DOHH2 (cell line): ENCODE results near the gene SPATA6.

Experiments
- H3F3A ChIP-seq: fragments of 200-600 bp; sonication (generic), shearing (Covaris generic); 2 replicates; pipeline ENCODE4 v1.6.0; 2016; ENCODE audit warnings: antibody characterized with exemption, mild to moderate bottlenecking; ENCODE audit not compliant: control insufficient read depth, insufficient read depth
- H3K27ac ChIP-seq: fragments of 200-600 bp; sonication (generic); 2 replicates; pipeline ENCODE4 v1.5.1; 2014; ENCODE audit warnings: low read depth, mild to moderate bottlenecking, low read length, moderate library complexity
- H3K27me3 ChIP-seq: fragments of 200-600 bp; sonication (generic); 2 replicates; pipeline ENCODE4 v1.6.1; 2014; ENCODE audit warnings: mild to moderate bottlenecking, low read length, mixed read lengths; ENCODE audit not compliant: control insufficient read depth
- H3K36me3 ChIP-seq: fragments of 200-600 bp; sonication (generic); 2 replicates; pipeline ENCODE4 v1.6.1; 2014; ENCODE audit warnings: mild to moderate bottlenecking, low read length, moderate library complexity, mixed read lengths; ENCODE audit not compliant: control insufficient read depth
- H3K4me1 ChIP-seq: fragments of 200-600 bp; sonication (generic); 2 replicates; pipeline ENCODE4 v1.6.1; 2014; ENCODE audit warnings: mild to moderate bottlenecking, low read length, mixed read lengths; ENCODE audit not compliant: control insufficient read depth
- H3K4me2 ChIP-seq: fragments of 200-600 bp; sonication (generic); 2 replicates; pipeline ENCODE4 v1.6.0; 2014; ENCODE audit warnings: mild to moderate bottlenecking, low read length, moderate library complexity
- H3K4me3 ChIP-seq: fragments of 200-600 bp; sonication (generic); 2 replicates; pipeline ENCODE4 v1.5.1; 2014; ENCODE audit warnings: mild to moderate bottlenecking, low read length, mixed read lengths
- H3K79me2 ChIP-seq: fragments of 200-600 bp; sonication (generic); 2 replicates; pipeline ENCODE4 v1.6.1; 2014; ENCODE audit warnings: mild to moderate bottlenecking, low read length, mixed read lengths; ENCODE audit not compliant: control insufficient read depth
- H3K9me2 ChIP-seq: fragments of 200-600 bp; sonication (generic); replicated peaks from 2 replicates; pipeline ENCODE4 v1.6.1; 2014; ENCODE audit warnings: mild to moderate bottlenecking, low read length, mixed read lengths; ENCODE audit not compliant: control insufficient read depth
- H3K9me3 ChIP-seq: fragments of 200-600 bp; sonication (generic); 2 replicates; pipeline ENCODE4 v1.6.1; 2014; ENCODE audit warnings: antibody characterized with exemption, low read length, mixed read lengths; ENCODE audit not compliant: control insufficient read depth, insufficient read depth
- H4K20me1 ChIP-seq: fragments of 200-600 bp; sonication (generic); 2 replicates; pipeline ENCODE4 v1.6.0; 2014; ENCODE audit warnings: low read depth, mild to moderate bottlenecking, antibody characterized with exemption, low read length, moderate library complexity; ENCODE audit not compliant: control insufficient read depth, insufficient read depth
- EZH2phosphoT487 ChIP-seq: fragments of 200-600 bp; sonication (generic); IDR thresholded peaks from 2 replicates; pipeline ENCODE4 v1.6.1; 2017; ENCODE audit warnings: borderline replicate concordance, mild to moderate bottlenecking, antibody characterized with exemption, low read length, moderate library complexity, mixed read lengths
- TF ChIP-seq, protein P1 (sequence below): fragments of 200-600 bp; sonication (generic); IDR thresholded peaks from one replicate; pipeline ENCODE4 v1.5.1; 2014; ENCODE audit warnings: antibody characterized with exemption, mild to moderate bottlenecking, low read depth, low read length; ENCODE audit not compliant: poor library complexity, severe bottlenecking

Gene SPATA6

DNA sequence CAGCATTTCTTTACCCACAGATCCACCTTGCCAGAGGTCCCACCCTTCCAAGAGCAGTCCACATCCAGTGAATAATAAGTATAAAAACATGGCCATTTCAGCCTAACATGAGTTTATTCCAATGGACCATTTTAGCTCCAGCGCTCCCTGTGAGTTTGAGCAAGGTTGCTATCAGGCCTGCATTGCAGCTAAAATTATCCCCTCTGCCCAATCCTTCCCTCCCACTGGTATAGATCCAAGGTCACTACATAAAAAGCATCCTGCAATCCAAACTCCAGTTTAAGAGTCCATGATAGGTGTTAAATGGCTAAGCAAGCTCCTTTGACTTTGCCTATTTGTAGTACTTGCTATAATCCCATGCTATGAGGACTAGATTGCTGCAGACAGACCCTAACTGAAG, 213.9 kb downstream of the SPATA6 start:
- H3K27me3 ChIP-seq: 0 out of 2 replicates have a peak, but pooled peaks cover 6% of the 10 kb centered on the region
- H3K4me1 ChIP-seq: no peaks in the 10 kb centered on the region
- TF ChIP-seq, protein P1, sequence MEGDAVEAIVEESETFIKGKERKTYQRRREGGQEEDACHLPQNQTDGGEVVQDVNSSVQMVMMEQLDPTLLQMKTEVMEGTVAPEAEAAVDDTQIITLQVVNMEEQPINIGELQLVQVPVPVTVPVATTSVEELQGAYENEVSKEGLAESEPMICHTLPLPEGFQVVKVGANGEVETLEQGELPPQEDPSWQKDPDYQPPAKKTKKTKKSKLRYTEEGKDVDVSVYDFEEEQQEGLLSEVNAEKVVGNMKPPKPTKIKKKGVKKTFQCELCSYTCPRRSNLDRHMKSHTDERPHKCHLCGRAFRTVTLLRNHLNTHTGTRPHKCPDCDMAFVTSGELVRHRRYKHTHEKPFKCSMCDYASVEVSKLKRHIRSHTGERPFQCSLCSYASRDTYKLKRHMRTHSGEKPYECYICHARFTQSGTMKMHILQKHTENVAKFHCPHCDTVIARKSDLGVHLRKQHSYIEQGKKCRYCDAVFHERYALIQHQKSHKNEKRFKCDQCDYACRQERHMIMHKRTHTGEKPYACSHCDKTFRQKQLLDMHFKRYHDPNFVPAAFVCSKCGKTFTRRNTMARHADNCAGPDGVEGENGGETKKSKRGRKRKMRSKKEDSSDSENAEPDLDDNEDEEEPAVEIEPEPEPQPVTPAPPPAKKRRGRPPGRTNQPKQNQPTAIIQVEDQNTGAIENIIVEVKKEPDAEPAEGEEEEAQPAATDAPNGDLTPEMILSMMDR: no peak
- TF ChIP-seq EZH2phosphoT487: no peak
- H3K9me2 ChIP-seq: no peaks in the 10 kb centered on the region
- no peak overlapping the region for H3K4me2 ChIP-seq
- no peaks in the 10 kb centered on the region for H3K9me3 ChIP-seq
- no peaks in the 10 kb centered on the region for H3F3A ChIP-seq
- no peaks in the 10 kb centered on the region for H3K36me3 ChIP-seq
- no peak overlapping the region for H3K4me3 ChIP-seq
- no peaks in the 10 kb centered on the region for H3K79me2 ChIP-seq
- H3K27ac ChIP-seq: no peak overlapping the region
- no peaks in the 10 kb centered on the region for H4K20me1 ChIP-seq

DNA sequence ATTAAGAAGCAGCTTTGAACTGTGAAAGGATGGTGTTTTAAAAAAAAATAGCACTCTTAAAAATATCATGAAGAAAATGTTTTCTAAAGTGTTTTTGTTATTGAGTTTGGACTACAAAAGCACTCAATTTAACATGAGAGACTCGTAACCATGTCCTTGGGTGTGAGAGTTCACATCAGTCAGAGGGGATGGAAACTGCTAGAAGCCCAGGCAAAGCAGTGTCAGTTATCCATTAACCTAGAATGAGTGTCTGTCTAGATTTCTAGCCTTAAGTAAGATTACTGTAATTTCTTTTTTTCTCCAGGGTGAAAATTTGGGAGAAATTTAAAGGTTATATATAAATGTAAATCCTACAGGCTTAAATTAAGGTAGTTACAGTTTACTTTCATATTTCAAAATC, 217.8 kb downstream of the SPATA6 start:
- TF ChIP-seq, protein P1: no peak
- TF ChIP-seq EZH2phosphoT487: no peak
- Histone ChIP-seq H3K4me2 (no peak overlapping the region), H3K36me3 (no peaks in the 10 kb centered on the region), H3K9me2 (no peaks in the 10 kb centered on the region), H3K4me3 (no peak overlapping the region), H3K4me1 (no peaks in the 10 kb centered on the region), H3F3A (no peaks in the 10 kb centered on the region), H3K27ac (no peak overlapping the region), H4K20me1 (no peaks in the 10 kb centered on the region), H3K27me3 (0 out of 2 replicates have a peak, but pooled peaks cover 6% of the 10 kb centered on the region), H3K9me3 (no peaks in the 10 kb centered on the region), H3K79me2 (no peaks in the 10 kb centered on the region)

DNA sequence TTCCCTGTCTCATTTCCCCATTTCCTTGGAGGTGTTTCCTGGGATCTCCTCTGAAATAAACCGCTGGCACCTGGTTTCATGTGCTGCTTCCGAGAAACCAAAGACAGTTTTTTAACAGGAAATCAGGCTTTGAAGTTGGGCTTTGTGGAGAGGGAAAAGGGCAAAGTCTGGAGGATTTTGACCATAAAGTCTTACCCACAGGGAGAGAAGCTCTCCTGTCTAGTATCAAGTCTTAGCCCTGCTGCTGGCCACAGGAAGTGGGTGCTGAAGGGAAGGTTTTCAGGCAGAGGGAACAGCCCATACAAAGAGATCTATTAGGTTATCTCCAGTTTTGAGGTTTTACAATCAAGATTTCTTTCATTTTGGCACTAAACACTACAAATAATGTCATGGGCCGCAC, 220.2 kb downstream of the SPATA6 start:
- Histone ChIP-seq H3K27me3 (0 out of 2 replicates have a peak, but pooled peaks cover 9% of the 10 kb centered on the region), H3F3A (no peaks in the 10 kb centered on the region), H3K4me3 (no peak overlapping the region), H3K4me2 (no peak overlapping the region), H3K9me3 (no peaks in the 10 kb centered on the region), H4K20me1 (no peaks in the 10 kb centered on the region), H3K79me2 (no peaks in the 10 kb centered on the region), H3K36me3 (no peaks in the 10 kb centered on the region), H3K9me2 (no peaks in the 10 kb centered on the region), H3K27ac (no peak overlapping the region), H3K4me1 (no peaks in the 10 kb centered on the region)
- no peak for TF ChIP-seq EZH2phosphoT487
- TF ChIP-seq, protein P1: no peak
